ENCODE data around the gene CTBP2.

Gene CTBP2

DNA sequence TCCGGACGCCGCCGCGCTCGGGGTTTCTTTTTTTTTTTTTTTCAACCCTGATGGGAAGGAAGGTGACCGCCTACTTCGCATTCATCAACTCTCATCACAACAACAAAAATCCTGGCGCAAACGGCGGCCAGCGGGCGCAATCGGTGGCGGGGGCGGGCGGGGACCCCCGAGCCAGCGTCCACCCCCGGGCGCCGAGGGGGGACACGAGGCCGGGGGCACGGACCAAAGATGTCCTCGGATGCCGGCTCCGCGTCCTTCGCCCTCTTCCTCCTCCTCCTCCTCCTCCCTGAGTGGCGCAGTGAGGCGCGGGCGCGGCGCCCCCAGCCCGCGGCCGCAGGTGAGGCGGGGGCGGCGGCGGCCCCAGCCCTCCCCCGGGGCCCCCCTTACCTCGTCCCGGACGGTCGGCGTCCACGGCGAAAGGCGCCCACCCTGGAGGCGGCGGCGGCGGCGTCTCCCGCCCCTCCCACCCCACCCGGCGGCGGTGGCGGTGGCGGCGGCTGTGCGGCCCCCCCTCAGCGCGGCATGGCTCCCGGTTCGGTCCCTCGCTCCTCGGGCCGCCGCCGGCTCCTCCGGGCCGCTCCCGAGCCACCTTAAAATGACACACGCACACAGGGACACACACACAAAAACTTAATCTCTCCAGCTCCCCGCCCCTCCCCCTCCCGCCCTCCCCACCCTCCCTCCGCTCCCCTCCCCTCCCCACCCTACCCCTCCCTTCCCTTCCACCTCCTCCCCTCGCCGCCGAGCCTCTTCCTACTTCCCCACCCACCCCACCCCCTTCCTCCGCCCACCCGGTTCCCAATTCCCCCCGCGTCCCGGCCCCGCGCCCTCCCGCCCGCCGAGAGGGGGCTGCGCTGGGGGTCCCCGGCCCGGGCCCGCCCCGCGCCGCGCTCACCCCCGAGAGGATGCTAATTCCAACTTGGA, at the start of gene CTBP2:
CTBP2 (minus strand) TSS at position 632 of the 924 bp plus-strand sequence.
- DNase-seq = no peak

DNA sequence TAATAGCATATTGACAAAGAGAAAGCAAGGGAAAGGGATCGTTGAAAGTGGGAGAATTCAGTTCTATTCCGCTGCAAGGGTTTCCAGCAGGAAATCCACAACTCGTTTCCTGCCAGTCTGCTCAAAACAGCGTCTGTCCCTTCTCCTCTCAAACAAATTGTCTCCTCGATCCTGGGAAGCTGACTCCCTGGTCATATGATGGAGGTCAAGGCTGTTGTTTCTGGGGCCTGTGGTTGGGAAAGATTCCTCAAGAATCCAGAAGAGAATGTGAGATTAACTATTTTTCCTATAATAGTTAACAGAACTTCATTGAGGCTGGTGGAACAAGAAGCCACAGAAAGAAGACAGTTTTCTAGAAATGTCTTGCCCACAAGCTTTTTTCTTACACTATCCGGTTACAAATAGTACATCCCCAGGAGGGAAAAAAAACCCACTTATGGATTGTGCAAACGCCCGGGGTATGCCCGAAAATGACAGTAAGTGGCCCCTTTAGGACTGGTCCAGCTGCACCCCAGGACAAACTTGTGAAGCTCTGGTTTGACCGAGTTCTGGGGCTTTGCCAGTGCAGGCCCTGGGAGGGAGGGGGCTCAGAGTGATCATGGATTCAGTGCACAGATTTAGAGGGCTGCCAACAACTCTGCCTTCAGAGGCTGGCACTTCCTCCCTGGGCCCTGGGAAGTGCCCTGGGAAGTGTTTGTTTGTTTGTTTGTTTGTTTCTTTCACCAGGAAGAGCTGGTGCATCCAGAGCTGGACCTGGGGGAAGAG, 49.4 kb upstream of the CTBP2 start:
- no peak for DNase-seq

DNA sequence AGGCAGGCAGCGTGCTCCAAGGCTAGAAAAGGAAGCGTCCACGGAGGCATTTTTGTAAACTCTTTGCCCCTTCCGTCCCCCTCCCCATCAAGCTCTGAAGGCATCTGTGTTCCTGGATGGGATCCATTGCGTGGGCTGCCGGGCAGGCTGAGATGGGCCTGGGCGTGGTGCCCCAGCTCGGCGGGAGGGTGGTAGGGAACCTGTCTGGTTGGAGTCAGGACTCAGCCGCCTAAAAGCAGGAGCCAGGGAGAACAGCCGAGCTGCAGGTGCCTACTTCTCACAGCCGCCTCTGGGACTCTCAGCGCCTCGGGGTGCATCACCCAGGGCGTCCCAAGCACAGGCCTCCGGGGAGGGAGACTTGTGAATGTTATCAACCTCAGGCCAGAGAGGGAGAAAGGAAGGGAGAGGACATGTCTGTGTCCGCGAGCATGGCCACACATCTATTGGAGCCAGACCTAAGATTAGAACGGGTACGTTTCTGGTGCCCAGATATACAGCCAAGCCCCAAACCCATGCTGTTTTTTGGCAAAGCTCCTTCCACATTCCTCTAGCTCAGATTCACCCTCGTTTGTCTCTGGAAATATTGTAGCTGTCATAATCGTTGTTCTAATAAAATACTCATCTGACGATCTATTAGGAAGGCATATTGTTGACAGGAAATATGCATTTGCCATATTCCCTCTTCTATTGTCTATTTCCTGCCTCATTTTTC, 48.6 kb upstream of the CTBP2 start:
- DNase-seq = no peak

DNA sequence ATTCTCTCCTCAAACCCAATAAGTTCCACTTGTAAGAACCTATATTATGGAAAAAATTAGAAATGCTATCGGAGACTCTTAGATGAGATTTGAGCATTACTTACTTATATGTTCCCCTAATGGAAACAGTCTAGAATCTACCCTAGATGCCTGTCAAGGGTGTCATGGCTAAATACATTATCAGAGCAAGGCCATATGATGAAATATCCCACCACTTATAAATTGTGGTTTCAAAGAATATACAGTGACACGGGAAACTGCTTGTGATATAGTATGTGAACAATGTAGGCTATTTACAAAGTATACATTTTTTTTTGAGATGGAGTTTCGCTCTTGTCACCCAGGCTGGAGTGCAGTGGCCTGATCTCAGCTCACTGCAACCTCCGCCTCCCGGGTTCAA, 46.3 kb upstream of the CTBP2 start:
- no peak for DNase-seq

DNA sequence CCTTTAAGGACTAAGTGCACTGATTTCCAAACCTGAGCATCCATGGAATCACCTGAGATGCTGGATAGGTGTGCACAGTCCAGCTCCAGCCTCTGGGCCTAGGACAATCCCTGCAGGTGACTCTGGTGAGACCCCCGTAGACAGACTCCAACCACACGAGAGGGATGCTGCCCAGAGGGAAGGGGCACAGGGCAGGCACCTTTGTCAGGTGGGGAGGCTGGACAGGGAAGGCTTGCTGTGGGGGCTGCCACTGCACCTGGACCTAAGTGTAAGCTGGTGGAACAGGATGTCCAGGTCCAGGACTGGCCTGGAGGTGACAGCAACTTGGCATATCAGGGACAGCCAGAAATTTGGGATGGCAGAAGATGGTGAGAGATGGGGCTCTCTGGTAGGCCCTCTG, 45.1 kb upstream of the CTBP2 start:
- no peak for DNase-seq

DNA sequence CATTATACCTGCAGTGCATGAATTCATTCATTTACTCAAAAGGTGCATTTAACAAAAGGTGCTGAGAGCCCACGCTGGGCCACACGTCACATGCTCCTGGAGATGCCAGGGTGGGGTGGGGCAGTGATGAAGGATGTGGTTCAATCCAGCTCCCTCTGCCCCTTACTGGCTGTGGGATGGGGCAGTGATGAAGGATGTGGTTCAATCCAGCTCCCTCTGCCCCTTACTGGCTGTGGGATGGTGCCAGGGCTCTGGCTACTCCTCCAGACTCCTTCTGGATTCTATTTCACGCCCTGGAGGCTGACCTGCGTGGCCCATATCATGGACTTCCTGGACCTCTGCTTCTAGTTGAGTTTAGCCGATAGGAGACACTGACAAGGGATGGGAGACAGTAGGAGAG, 44.0 kb upstream of the CTBP2 start:
- DNase-seq = no peak

DNA sequence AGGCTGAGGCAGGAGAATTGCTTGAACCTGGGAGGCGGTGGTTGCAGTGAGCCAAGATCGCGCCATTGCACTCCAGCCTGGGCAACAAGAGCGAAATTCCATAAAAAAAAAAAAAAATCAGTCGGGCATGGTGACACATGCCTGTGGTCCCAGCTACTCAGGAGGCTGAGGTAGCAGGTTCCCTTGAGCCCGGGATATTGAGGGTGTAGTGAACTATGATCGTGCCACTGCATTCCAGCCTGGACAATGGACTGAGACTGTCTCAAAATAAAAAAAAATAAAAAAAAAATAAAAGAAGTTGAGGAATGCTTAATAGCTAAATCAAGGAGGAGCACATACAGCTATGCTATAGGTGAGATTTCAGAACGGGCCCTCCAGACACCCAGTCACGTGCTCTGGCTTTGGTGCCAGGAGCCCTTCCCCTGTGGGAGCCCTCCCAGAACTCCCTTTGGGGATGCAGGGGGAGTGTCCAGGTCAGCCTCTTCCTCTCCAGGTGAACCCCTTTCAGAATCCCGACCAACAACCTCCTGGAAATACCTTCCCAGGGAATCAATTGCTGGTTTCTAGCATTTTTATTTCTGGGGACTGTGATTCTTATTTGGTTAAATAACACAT, 42.9 kb upstream of the CTBP2 start:
- DNase-seq = no peak

DNA sequence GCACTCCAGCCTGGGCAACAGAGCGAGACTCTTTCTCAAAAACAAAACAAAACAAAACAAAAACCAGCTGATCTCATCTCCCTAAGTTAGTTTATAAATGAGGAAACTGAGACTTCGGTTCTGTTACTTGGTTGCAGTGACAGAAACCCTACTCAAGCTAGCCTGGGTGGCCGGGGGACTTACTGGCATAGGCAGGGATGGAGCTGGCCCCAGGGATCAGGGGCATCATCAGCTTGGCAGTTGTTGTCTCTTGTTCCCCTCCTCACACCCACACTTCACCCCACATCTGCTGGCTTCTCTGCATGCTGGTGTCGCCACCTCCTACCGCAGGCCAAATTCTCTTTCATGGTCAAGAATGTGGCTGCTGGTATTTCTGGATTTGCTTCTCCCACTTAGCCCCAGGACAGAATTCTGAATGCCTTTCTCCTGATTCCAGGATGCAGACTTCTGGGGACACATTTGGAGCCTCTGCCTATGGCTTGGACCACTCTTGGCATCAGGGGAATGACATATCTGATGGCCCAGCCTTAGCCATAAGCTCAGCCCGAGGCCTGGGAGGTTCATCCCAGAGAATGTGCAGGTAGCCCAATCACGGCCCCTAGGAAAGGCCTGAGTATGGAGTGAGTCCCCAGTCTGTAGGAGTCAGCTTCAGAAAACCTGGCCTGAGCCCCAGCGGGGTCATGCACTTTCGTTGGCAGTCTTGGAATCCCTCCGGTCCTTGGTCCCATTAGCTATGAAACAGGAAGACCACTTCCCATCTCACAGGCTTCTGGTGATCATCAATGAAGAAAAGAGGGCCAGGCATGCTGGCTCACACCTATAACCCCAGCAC, 41.6 kb upstream of the CTBP2 start:
- DNase-seq = no peak

DNA sequence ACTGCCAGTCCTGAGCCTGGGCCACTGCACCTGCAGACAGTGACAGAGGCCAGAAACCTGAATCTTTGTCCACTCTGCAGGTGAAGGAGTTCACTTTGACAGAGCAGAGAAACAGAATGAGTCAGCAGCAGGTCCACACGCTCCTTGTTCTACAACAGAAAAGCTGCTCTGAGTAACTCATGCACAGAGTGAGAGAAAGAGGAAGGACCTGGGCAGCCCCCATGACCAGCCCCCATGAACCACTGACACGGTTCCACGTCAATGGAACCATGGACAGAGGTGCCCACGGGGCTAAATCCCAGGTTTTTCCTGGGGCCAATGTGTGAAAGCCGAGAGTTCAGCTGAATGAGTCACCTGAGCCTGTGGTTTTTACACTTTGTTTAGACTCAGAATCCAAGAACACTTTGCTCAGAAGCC, 40.8 kb upstream of the CTBP2 start:
- DNase-seq = no peak

DNA sequence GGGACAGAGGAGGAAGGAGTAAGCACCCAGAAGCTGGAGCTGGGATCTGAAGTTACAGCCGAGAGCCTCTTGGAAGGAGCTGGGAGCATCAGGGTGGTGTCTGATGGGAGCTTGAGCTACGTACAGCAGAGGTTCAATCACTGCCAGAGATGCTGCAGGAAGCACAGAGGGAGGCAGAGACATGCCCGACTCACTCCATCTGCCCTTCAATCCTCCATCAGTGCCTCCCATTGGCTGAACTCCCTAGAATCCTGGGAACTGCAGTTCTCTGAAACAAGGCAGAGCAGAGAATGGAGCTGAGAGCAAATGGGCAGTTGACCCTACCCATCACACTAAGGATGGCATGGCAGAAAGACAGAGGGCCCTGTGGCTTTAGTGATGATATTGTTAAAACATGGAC, 40.0 kb upstream of the CTBP2 start:
- DNase-seq = no peak

DNA sequence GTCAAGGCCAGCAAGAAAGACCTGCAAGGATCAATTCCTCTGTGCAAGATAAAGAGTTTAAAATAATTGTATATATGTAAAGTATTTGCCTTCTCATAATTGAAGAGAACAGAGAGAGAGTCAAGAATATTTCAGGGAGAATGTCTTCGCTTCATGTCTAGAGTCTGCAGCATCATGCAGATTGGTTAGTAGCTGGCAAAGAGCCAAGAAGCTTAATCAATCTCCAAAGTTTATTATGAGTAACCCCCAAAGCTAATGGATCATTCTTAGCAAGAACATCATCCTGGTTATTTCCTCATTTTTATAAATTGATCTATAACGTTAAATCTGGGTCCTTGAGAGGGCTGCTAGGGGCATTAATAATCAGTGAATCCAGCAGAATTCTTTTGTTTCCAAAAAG, 38.9 kb upstream of the CTBP2 start:
- no peak for DNase-seq

DNA sequence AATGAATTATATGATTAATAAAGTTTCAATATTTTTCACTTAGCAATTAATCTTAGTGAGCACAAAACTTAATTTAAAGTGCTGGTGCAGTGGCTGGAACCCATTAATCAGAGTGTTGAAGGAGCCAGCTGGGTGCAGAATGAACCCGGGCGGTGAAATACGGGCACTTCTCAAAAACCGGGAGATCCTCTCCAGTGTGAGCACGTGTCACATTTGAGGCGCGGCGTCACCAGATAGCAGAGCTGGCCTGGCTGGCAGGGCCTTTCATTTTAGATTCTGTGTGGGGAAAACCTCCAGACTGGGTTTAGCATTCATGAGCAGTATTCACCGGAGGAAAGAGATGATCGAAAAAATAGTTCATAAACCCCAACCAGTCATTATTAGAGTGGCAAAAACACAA, 34.5 kb upstream of the CTBP2 start:
- DNase-seq = no peak

DNA sequence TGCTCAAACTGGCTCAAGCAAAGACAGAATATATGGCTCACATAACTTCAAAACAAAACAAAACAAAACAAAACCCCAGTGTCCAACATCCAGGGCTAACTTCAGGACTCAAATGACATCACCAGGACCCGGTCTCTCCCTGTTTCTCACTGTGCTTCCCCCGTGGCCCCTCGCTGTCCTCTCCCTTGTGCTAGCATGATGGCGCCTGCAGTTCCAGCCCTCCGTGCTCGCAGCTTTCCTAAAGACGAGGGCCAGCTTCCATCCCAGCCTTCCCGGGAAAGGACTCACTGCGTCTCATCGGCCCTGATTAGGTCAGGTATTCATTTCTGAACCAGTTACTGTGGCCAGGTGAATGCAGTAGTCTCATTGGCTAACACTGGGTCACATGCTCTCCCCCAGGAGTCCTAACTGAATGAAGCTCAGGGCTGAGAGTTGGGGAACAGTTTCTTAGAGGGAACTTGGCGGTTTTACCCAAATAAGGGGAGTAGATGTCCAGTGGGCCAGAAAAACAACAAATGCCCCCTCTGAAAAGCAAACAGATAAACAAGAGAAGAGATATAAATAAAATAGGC, 33.0 kb upstream of the CTBP2 start:
- no peak for DNase-seq

DNA sequence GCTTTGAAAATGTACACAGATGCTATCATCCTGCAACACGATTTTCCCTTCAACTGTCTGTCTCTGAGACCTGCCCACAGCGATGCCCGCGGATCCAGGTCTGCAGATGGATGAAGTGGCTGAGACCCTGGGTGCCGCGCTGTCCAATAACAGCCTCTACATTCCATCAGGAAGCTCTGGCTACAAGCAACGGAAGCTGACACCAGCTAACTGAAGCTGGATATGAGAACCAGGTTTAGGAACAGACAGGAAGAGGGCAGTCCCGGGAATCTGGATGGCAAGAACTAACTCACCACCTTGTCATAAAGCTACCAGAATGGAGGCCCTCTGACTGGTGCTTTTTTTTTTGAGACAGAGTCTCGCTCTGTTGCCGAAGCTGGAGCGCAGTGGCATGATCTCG, 32.3 kb upstream of the CTBP2 start:
- no peak for DNase-seq

DNA sequence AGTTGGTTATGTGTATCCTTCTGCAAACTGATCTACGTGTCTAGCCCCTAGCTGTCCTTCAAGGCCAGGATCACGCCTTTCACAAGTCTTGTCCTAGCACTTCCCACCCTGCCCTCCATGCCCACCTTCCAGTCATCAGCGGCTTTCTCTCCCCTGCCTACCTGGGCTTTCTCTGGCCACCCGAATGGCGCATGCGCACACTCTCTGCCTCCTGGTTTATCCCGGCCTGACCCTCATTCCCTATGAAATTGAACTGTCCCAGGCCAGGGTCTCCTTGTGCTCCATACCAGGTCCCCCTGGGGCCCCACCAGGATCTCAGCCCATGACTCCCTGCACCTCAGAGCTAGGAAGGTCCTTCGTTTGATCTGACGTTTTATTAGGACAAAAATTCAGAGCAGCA, 31.6 kb upstream of the CTBP2 start:
- DNase-seq = no peak

DNA sequence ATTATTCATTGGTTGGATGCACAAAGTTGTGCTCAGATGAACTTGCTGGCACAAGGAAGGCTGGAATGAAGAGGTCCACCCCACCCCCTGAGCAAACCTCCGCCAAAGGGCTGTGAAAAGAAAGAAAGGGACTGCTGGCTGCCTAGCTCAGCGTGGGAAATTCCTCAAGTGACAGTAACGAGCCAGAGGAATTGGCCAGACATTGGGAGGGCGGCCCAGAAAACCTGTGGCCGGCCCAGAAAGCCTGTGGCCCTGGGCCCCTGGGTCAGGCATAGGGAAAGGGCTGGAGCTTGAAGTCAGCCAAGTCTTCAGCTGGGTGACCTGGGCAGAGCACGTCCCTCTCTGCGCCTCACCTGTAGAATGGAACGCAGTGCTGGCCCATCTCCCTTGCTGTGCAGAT, 30.6 kb upstream of the CTBP2 start:
- DNase-seq = no peak

DNA sequence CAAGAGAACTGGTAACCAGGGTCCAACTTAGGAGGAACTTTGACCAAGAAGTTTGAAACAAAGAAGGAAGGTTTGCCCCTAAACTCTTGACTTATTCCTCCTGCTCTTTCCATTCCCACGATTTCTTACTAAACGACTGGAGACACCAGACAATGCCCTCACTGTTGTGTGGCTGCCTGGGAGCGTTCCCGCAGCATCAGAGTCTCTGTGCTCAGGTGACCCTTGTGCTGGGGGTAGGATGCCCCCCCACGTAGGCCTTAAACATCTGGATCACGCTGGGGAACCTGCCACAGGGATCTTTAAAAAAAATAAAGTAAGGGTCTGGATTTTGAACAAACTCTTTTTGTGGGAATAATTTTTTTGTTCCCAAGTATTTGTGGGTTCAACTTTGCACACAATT, 30.1 kb upstream of the CTBP2 start:
- DNase-seq = no peak

DNA sequence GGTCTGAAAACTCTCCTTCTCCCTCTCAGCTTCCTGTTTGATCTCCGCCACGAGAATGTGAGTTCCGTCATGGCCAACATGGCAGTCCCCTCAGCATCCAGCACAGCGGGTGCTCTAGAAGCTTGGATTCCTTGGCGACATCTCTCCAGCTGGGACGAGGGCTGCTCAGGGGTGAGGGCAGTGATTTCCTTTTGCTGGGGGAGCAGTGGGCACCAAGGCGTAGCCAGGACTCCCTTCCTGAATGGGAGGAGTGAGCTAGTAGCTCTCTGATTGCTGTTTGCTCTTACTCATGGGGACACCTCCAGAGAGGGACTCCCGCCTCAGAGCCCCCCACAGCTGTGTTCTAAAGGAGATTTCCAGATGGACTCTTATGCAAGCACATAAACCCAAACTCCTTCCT, 28.8 kb upstream of the CTBP2 start:
- DNase-seq = no peak

DNA sequence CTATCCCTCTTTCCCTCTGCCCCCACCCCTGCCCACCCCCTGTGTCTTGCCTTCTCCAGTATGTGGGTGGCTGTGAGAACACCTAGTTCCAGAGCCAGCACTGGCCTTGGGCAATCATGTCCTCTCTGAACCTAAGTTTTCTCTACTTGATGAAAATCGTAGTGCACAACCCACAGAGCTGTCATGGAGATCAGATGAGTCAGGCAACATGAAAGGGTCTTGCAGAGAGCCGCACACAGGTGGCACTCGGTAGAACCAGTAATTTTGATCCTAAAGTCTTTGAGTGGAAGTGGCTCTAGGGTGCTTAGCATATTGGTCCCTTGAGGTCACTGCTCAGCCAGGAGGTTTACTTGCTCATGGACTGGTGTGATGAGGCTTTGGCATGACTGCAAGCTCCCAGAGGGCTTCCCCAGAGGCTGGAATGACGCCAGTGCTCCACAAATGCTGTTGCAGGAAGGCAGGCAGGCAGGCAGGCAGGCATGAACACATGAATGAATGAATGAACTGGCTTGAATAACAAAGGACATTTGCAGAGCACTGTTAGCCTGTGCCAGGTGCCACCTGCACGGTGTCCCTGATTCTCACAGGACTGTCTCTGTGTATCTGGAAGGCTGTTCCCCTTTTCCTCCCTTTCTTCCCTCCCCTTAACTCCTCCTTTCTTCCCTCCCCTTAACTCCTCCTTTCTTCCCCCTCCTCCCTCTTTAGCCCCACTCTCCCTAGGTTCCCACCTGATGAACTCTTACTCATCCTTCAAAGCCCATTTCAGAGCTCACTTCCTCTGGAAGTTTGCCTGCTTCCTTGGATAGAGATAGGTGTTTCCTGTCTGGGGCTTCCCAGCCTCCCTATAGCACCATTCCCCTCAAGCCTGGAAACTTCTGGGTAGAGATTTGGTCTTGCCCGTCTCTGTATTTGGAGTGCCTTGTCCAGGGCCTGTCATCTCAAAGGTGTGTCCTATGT, 27.2 kb upstream of the CTBP2 start:
- no peak for DNase-seq

DNA sequence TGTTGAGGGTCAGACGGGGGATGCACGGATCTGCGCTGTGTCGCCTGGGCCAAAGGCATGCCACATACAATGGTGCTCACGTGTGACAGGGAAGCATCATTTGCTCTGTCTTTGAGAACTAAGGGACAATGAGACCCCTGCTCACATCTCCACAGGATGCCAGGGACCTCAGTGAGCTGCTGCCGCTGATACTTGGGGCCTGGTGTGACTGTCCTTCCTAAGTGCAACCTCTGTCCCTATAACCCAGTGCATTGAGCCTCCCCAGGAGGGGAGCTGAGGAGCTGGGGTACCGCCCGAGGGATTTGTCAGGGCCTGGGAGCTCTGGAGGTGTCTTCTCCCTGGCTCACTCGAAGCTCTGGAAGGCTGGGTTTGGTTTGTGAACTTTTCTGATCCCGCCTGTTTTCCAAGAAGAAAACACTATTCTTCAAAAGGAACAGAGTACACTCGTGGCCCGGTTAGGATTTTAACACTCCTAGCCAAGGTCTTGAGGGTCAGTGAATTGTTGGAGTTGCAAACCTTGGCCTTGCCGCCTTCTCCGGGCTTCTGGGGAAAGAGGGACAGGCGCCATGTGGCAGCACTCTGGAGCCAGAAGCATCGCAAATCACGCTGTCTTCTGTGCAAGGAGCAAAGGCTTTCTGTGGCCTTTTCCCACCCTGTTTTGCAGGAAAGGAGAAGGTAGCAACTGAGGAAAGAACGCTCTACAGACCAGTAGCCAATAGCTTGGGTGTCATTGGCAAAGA, 26.2 kb upstream of the CTBP2 start:
- DNase-seq = no peak

Data from CD4-positive, alpha-beta T cell treated with Interleukin-10 for 1 hour (primary cell).